ENCODE measurements around the gene DDX60.

- TF ChIP-seq TAF1 (IDR thresholded peaks at IDR 0.05; ENCODE audit: low read depth, low read length) (no peak), POLR2AphosphoS5 (IDR thresholded peaks at IDR 0.05; ENCODE audit: low read depth, low read length) (no peak), POLR2A (IDR thresholded peaks at IDR 0.05; ENCODE audit: low read depth, low read length) (no peak), POU2F2 (IDR thresholded peaks at IDR 0.05; ENCODE audit: low read depth, low read length) (no peak), PAX5 (IDR thresholded peaks at IDR 0.05; ENCODE audit: insufficient read depth, low read length, severe bottlenecking) (no peak)
Measured at GRCh38 chr4:168291242-168291641, 27.3 kb downstream of the DDX60 start.
